Neural cell (in vitro differentiated cells): ENCODE data around the gene HHIPL1.

Experiments used
- EP300 ChIP-seq: fragments of 450-650 bp; conservative IDR thresholded peaks from 2 replicates; pipeline ENCODE4 v1.6.1; 2014; ENCODE audit warnings: antibody characterized with exemption, mild to moderate bottlenecking, moderate library complexity; ENCODE audit not compliant: poor library complexity, severe bottlenecking
- EZH2 ChIP-seq: fragments of 200-600, 300-800 bp; shearing (Covaris generic), sonication (generic); IDR thresholded peaks from 2 replicates; pipeline ENCODE4 v1.6.1; 2014; ENCODE audit warnings: antibody characterized with exemption, low read length, borderline replicate concordance, mild to moderate bottlenecking; ENCODE audit not compliant: insufficient read depth, poor library complexity, severe bottlenecking
- MXI1 ChIP-seq: fragments of 450-650 bp; conservative IDR thresholded peaks from 2 replicates; pipeline ENCODE4 v1.6.1; 2014; ENCODE audit warnings: antibody characterized with exemption, mild to moderate bottlenecking; ENCODE audit not compliant: poor library complexity, severe bottlenecking
- POLR2AphosphoS5 ChIP-seq: IDR thresholded peaks from 2 replicates; pipeline ENCODE4 v1.6.1; 2012
- RAD21 ChIP-seq: fragments of 450-650 bp; conservative IDR thresholded peaks from 2 replicates; pipeline ENCODE4 v1.6.1; 2014; ENCODE audit warnings: antibody characterized with exemption, mild to moderate bottlenecking, moderate library complexity
- SMC3 ChIP-seq: fragments of 450-650 bp; conservative IDR thresholded peaks from 2 replicates; pipeline ENCODE4 v1.6.1; 2014; ENCODE audit warnings: antibody characterized with exemption, mild to moderate bottlenecking, moderate library complexity; ENCODE audit not compliant: poor library complexity
- TAF1 ChIP-seq: IDR thresholded peaks from 2 replicates; pipeline ENCODE4 v1.6.1; 2012; ENCODE audit warnings: low read depth
- TF ChIP-seq, protein P1 (sequence below): IDR thresholded peaks from 2 replicates; pipeline ENCODE4 v1.6.1; 2012; ENCODE audit warnings: borderline replicate concordance
- TF ChIP-seq, protein P2 (sequence below): fragments of 450-650 bp; IDR thresholded peaks from 2 replicates; pipeline ENCODE4 v1.5.1; 2014; ENCODE audit warnings: antibody characterized with exemption, mild to moderate bottlenecking, moderate library complexity; ENCODE audit not compliant: poor library complexity, severe bottlenecking

DNA sequence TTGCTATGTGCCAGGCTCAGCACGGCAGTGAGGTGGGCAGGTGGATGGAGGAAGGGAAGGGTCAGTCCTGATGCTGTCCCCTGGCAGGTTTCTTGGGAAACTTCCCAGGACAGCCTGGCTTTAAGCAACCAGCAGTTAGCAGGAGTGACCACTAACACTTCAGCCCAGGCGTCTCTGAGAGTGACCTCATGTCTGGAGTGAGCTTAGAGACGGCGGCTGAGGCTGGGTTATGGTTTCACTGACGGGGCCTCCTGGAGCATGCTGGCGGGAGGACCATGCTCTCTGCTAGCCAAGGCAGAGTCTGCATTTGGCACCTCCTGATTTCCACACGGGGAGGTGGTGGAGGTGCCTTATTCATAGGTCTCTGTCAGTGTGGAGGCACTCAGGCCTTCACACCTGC, 2.5 kb downstream of the HHIPL1 start:
- TF ChIP-seq POLR2AphosphoS5: no peak
- TF ChIP-seq, protein P1, sequence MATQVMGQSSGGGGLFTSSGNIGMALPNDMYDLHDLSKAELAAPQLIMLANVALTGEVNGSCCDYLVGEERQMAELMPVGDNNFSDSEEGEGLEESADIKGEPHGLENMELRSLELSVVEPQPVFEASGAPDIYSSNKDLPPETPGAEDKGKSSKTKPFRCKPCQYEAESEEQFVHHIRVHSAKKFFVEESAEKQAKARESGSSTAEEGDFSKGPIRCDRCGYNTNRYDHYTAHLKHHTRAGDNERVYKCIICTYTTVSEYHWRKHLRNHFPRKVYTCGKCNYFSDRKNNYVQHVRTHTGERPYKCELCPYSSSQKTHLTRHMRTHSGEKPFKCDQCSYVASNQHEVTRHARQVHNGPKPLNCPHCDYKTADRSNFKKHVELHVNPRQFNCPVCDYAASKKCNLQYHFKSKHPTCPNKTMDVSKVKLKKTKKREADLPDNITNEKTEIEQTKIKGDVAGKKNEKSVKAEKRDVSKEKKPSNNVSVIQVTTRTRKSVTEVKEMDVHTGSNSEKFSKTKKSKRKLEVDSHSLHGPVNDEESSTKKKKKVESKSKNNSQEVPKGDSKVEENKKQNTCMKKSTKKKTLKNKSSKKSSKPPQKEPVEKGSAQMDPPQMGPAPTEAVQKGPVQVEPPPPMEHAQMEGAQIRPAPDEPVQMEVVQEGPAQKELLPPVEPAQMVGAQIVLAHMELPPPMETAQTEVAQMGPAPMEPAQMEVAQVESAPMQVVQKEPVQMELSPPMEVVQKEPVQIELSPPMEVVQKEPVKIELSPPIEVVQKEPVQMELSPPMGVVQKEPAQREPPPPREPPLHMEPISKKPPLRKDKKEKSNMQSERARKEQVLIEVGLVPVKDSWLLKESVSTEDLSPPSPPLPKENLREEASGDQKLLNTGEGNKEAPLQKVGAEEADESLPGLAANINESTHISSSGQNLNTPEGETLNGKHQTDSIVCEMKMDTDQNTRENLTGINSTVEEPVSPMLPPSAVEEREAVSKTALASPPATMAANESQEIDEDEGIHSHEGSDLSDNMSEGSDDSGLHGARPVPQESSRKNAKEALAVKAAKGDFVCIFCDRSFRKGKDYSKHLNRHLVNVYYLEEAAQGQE: no peak
- TF ChIP-seq, protein P2, sequence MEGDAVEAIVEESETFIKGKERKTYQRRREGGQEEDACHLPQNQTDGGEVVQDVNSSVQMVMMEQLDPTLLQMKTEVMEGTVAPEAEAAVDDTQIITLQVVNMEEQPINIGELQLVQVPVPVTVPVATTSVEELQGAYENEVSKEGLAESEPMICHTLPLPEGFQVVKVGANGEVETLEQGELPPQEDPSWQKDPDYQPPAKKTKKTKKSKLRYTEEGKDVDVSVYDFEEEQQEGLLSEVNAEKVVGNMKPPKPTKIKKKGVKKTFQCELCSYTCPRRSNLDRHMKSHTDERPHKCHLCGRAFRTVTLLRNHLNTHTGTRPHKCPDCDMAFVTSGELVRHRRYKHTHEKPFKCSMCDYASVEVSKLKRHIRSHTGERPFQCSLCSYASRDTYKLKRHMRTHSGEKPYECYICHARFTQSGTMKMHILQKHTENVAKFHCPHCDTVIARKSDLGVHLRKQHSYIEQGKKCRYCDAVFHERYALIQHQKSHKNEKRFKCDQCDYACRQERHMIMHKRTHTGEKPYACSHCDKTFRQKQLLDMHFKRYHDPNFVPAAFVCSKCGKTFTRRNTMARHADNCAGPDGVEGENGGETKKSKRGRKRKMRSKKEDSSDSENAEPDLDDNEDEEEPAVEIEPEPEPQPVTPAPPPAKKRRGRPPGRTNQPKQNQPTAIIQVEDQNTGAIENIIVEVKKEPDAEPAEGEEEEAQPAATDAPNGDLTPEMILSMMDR: no peak
- no peak for TF ChIP-seq EZH2
- TF ChIP-seq RAD21: no peak
- no peak for TF ChIP-seq EP300
- no peak for TF ChIP-seq SMC3
- TF ChIP-seq TAF1: no peak
- no peak for TF ChIP-seq MXI1
